CD4-positive, CD25-positive, alpha-beta regulatory T cell (primary cell): ENCODE measurements around the gene CMTM8. TPM values are rescaled to one million over a fixed set of nuclear protein-coding genes. Genes with fewer than 3 reads are reported as not detected.
A peak's percentile ranks its signal among the peaks of the same experiment; 100 is the strongest.

Source experiments
- ATAC-seq, 2 donors: fragments of 150-1000 bp; cut with Tn5 transposase; one replicate each; pipeline ENCODE4 v1.10.0; 2021; ENCODE audit warnings: low read depth in 2 of 2, moderate number of reproducible peaks in 2 of 2, moderate library complexity in 1 of 2
- DNase-seq, 3 donors: peaks; one replicate each; pipeline versions ENCODE4 v3.0.0 to v3.0.0-alpha.2; 2012 to 2022; ENCODE audit warnings: mixed read lengths in 1 of 3
- H3K27ac ChIP-seq: one replicate; pipeline ENCODE4 v1.7.0; 2013; ENCODE audit warnings: mild to moderate bottlenecking, low read length; ENCODE audit not compliant: insufficient read depth, poor library complexity, severe bottlenecking
- H3K27me3 ChIP-seq: one replicate; pipeline ENCODE4 v1.7.0; 2013; ENCODE audit warnings: low read length; ENCODE audit not compliant: control insufficient read depth, insufficient read depth
- H3K36me3 ChIP-seq: one replicate; pipeline ENCODE4 v1.7.0; 2013; ENCODE audit warnings: mild to moderate bottlenecking, low read length, moderate library complexity; ENCODE audit not compliant: control insufficient read depth, insufficient read depth
- H3K4me1 ChIP-seq: 2 replicates; pipeline ENCODE4 v1.7.0; 2013; ENCODE audit warnings: mild to moderate bottlenecking, low read length; ENCODE audit not compliant: insufficient read depth, control insufficient read depth, poor library complexity, severe bottlenecking
- H3K4me3 ChIP-seq: one replicate; pipeline ENCODE4 v1.7.0; 2013; ENCODE audit warnings: low read depth, mild to moderate bottlenecking, low read length, moderate library complexity
- H3K9me3 ChIP-seq, 2 experiments: 1 replicate in 1 of 2; 2 replicates in 1 of 2; pipeline ENCODE4 v1.7.0; 2013; ENCODE audit warnings: low read length in 2 of 2, mild to moderate bottlenecking in 1 of 2, moderate library complexity in 1 of 2; ENCODE audit not compliant: control insufficient read depth in 2 of 2
- H3K27ac Mint-ChIP-seq, 3 donors: one replicate each; pipeline ENCODE4 v1.8.0; 2020 to 2022; ENCODE audit warnings: mild to moderate bottlenecking in 3 of 3, mixed read lengths in 3 of 3, moderate library complexity in 2 of 3
- H3K27me3 Mint-ChIP-seq: one replicate; pipeline ENCODE4 v1.8.0; 2022; ENCODE audit warnings: mild to moderate bottlenecking, mixed read lengths
- H3K36me3 Mint-ChIP-seq: one replicate; pipeline ENCODE4 v1.8.0; 2020; ENCODE audit warnings: mixed read lengths
- H3K4me1 Mint-ChIP-seq, 4 donors: one replicate each; pipeline ENCODE4 v1.8.0; 2020 to 2022; ENCODE audit warnings: mixed read lengths in 4 of 4, mild to moderate bottlenecking in 1 of 4
- H3K4me3 Mint-ChIP-seq, 4 donors: one replicate each; pipeline ENCODE4 v1.8.0; 2020 to 2022; ENCODE audit warnings: mild to moderate bottlenecking in 4 of 4, mixed read lengths in 4 of 4, moderate library complexity in 3 of 4
- H3K9me3 Mint-ChIP-seq, 7 donors: one replicate each; pipeline ENCODE4 v1.8.0; 2020 to 2022; ENCODE audit warnings: mixed read lengths in 7 of 7, mild to moderate bottlenecking in 3 of 7, moderate library complexity in 2 of 7
- polyA plus RNA-seq, 4 donors: library from polyadenylated mRNA; unstranded; fragments of 300-500 nt; fragmentation: Illumina TruSeq; gene quantifications; one replicate each; pipeline ENCODE4 v1.2.3, GENCODE V29; 2021
- total RNA-seq: library from RNA; stranded (reverse); gene quantifications from one replicate; pipeline ENCODE4 v1.2.3, GENCODE V29; 2022

The CMTM8 gene
- total and polyA plus RNA-seq, 5 donors from 2014 or later: 5.8 to 14.6 (median 13.1) TPM

- Histone ChIP-seq H3K4me3 (peak overlapping the region; percentile 7), H3K27ac (peak overlapping the region; percentile 60), H3K36me3 (peaks cover 7% of the 10 kb centered on the region), H3K4me1 (peaks cover 80% of the 10 kb centered on the region), H3K27me3 (no peaks in the 10 kb centered on the region), H3K9me3 (no peaks in the 10 kb centered on the region)
- H3K36me3 Mint-ChIP-seq: peaks cover 7% of the 10 kb centered on the region
- peak overlapping the region in 3 of 4 donors; percentile 63 to 88 (median 69) for H3K4me3 Mint-ChIP-seq
- no peak for DNase-seq
- ATAC-seq: no peak
- peak overlapping the region; percentile 75 to 99 (median 90) for H3K27ac Mint-ChIP-seq
- no peaks in the 10 kb centered on the region for H3K9me3 Mint-ChIP-seq
- no peaks in the 10 kb centered on the region for H3K27me3 Mint-ChIP-seq
- peaks cover 40 to 82% (median 66%) of the 10 kb centered on the region in 4 donors for H3K4me1 Mint-ChIP-seq
Observed at GRCh38 chr3:32398531-32398930, 160.1 kb downstream of the CMTM8 start.

- DNase-seq (peak; percentile 35 to 81 (median 76)), ATAC-seq (peak; percentile 40 to 43)
- no peaks in the 10 kb centered on the region for H3K27me3 ChIP-seq
- Mint-ChIP-seq H3K9me3 (no peaks in the 10 kb centered on the region), H3K36me3 (peaks cover 10% of the 10 kb centered on the region), H3K4me1 (peaks cover 41 to 81% (median 65%) of the 10 kb centered on the region in 4 donors), H3K27me3 (no peaks in the 10 kb centered on the region), H3K27ac (peak overlapping the region; percentile 75 to 99 (median 90)), H3K4me3 (peak overlapping the region; percentile 33 to 88 (median 66))
- no peaks in the 10 kb centered on the region for H3K9me3 ChIP-seq
- peak overlapping the region; percentile 60 for H3K27ac ChIP-seq
- H3K4me1 ChIP-seq: peaks cover 78% of the 10 kb centered on the region
- H3K36me3 ChIP-seq: peaks cover 7% of the 10 kb centered on the region
- H3K4me3 ChIP-seq: peak overlapping the region; percentile 7
Observed at GRCh38 chr3:32399030-32399620, 160.6 kb downstream of the CMTM8 start.

DNA sequence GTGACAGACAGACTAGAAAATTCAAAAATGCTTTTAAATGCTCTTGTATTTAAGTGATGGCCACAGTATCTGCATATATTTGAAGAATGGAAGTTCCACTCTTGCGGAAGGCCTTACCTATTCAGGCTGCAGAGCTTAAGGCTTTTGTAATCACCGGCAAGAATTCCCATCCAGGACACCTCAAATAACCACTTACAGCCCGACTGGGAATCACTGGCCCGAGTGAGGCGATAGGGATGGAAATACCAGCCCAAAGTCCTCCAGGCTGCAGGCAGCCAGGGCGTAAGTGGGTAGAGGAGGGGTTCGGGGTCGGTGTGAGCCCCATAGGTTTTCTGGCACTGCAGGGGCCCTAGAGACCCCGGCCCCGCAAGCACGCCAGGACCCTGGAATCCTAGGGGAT, 162.6 kb downstream of the CMTM8 start:
- Histone ChIP-seq H3K27me3 (no peaks in the 10 kb centered on the region), H3K4me1 (peaks cover 73% of the 10 kb centered on the region), H3K9me3 (no peaks in the 10 kb centered on the region), H3K4me3 (peak overlapping the region; percentile 75), H3K36me3 (peaks cover 14% of the 10 kb centered on the region), H3K27ac (peak overlapping the region; percentile 87)
- no peak for ATAC-seq
- H3K9me3 Mint-ChIP-seq: no peaks in the 10 kb centered on the region
- H3K27me3 Mint-ChIP-seq: no peaks in the 10 kb centered on the region
- peak overlapping the region; percentile 99 for H3K27ac Mint-ChIP-seq
- peaks cover 34 to 82% (median 66%) of the 10 kb centered on the region in 4 donors for H3K4me1 Mint-ChIP-seq
- H3K36me3 Mint-ChIP-seq: peaks cover 22% of the 10 kb centered on the region
- peak overlapping the region; percentile 92 to 96 (median 94) for H3K4me3 Mint-ChIP-seq
- DNase-seq: no peak

- DNase-seq (peak; percentile 58 to 88 (median 72)), ATAC-seq (peak; percentile 77 to 79)
- Mint-ChIP-seq H3K36me3 (peaks cover 23% of the 10 kb centered on the region), H3K27me3 (no peaks in the 10 kb centered on the region), H3K4me1 (peaks cover 39 to 82% (median 69%) of the 10 kb centered on the region in 4 donors), H3K27ac (peak overlapping the region; percentile 99), H3K4me3 (peak overlapping the region; percentile 92 to 96 (median 94)), H3K9me3 (no peaks in the 10 kb centered on the region)
- H3K9me3 ChIP-seq: no peaks in the 10 kb centered on the region
- no peaks in the 10 kb centered on the region for H3K27me3 ChIP-seq
- peaks cover 69% of the 10 kb centered on the region for H3K4me1 ChIP-seq
- peak overlapping the region; percentile 75 for H3K4me3 ChIP-seq
- H3K27ac ChIP-seq: peak overlapping the region; percentile 87
- peaks cover 17% of the 10 kb centered on the region for H3K36me3 ChIP-seq
Observed at GRCh38 chr3:32401556-32402081, 163.1 kb downstream of the CMTM8 start.

- Mint-ChIP-seq H3K4me3 (peak overlapping the region; percentile 32 to 94 (median 44)), H3K27me3 (no peaks in the 10 kb centered on the region), H3K9me3 (no peaks in the 10 kb centered on the region), H3K36me3 (peaks cover 29% of the 10 kb centered on the region), H3K4me1 (peaks cover 41 to 87% (median 67%) of the 10 kb centered on the region in 4 donors), H3K27ac (peak overlapping the region; percentile 75 to 99 (median 83))
- Histone ChIP-seq H3K27me3 (no peaks in the 10 kb centered on the region), H3K36me3 (peaks cover 17% of the 10 kb centered on the region), H3K4me3 (no peak overlapping the region), H3K27ac (no peak overlapping the region), H3K9me3 (no peaks in the 10 kb centered on the region), H3K4me1 (peaks cover 52% of the 10 kb centered on the region)
- DNase-seq: no peak
- ATAC-seq: no peak
Observed at GRCh38 chr3:32403663-32404062, 165.2 kb downstream of the CMTM8 start.

DNA sequence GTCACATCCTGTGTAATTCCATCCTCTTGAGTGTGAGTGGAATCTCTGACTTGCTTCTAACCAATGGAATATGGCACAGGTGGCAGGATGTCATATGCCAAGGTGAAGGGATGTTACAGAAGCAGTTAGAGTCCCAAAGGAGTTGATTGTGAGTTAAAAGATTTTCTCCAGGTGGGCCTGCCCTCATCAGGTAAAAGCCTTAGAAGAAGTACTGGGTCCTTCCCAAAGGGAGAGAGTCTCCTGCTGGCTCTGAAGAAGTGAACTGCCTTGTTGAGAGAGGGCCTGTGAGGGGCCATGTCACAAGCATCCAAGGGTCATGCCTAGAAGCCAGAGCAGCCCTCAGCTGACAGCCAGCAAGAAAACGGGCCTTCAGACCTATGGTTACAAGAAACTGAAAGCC, 166.2 kb downstream of the CMTM8 start:
- H3K4me1 ChIP-seq: peaks cover 43% of the 10 kb centered on the region
- no peak overlapping the region for H3K27ac ChIP-seq
- Mint-ChIP-seq H3K4me3 (peak overlapping the region; percentile 18 to 41 (median 32)), H3K4me1 (peaks cover 39 to 86% (median 66%) of the 10 kb centered on the region in 4 donors), H3K36me3 (peaks cover 35% of the 10 kb centered on the region), H3K27me3 (no peaks in the 10 kb centered on the region), H3K27ac (peak overlapping the region; percentile 65 to 91 (median 72)), H3K9me3 (no peaks in the 10 kb centered on the region)
- H3K4me3 ChIP-seq: no peak overlapping the region
- H3K27me3 ChIP-seq: no peaks in the 10 kb centered on the region
- no peaks in the 10 kb centered on the region for H3K9me3 ChIP-seq
- ATAC-seq (no peak), DNase-seq (no peak)
- H3K36me3 ChIP-seq: peaks cover 17% of the 10 kb centered on the region

GRCh38 chr3:32405155-32405554, 166.7 kb downstream of the CMTM8 start:
- H3K4me3 Mint-ChIP-seq: peak overlapping the region in 2 of 4 donors; percentile 18 to 19
- Histone ChIP-seq H3K27ac (no peak overlapping the region), H3K4me3 (no peak overlapping the region), H3K36me3 (peaks cover 17% of the 10 kb centered on the region), H3K4me1 (peaks cover 46% of the 10 kb centered on the region), H3K27me3 (no peaks in the 10 kb centered on the region), H3K9me3 (no peaks in the 10 kb centered on the region)
- no peak for DNase-seq
- H3K27me3 Mint-ChIP-seq: no peaks in the 10 kb centered on the region
- ATAC-seq: no peak
- H3K36me3 Mint-ChIP-seq: peaks cover 35% of the 10 kb centered on the region
- no peaks in the 10 kb centered on the region for H3K9me3 Mint-ChIP-seq
- peaks cover 39 to 86% (median 70%) of the 10 kb centered on the region in 4 donors for H3K4me1 Mint-ChIP-seq
- peak overlapping the region in 2 of 3 donors; percentile 65 to 72 for H3K27ac Mint-ChIP-seq
